Kidney (tissue), 14 donors: ENCODE results near the gene HOXD1. TPM values are rescaled to one million over a fixed set of nuclear protein-coding genes. Genes with fewer than 3 reads are reported as not detected.

Source experiments
- DNase-seq, 5 donors: peaks; one replicate each; pipeline ENCODE4 v3.0.0-alpha.2; 2013 to 2020
- FAIRE-seq: peaks from 2 replicates; lab custom pipeline; 2012; peaks lifted over from hg19 to GRCh38; lab: Jason Lieb, UNC
- H3K27ac ChIP-seq, 2 donors: one replicate each; pipeline ENCODE4 v1.7.0; 2013; ENCODE audit warnings: low read depth in 2 of 2, low read length in 2 of 2, inconsistent platforms in 1 of 2
- H3K27me3 ChIP-seq: one replicate; pipeline ENCODE4 v1.7.1; 2013; ENCODE audit warnings: low read length, inconsistent platforms; ENCODE audit not compliant: control insufficient read depth, insufficient read depth
- H3K36me3 ChIP-seq, 3 donors: one replicate each; pipeline versions ENCODE4 v1.7.0 to v1.7.1; 2013; ENCODE audit warnings: low read length in 3 of 3, control low read depth in 1 of 3, inconsistent platforms in 1 of 3; ENCODE audit not compliant: insufficient read depth in 3 of 3, control insufficient read depth in 2 of 3
- H3K4me1 ChIP-seq, 3 donors: one replicate each; pipeline versions ENCODE4 v1.7.0 to v1.7.1; 2013; ENCODE audit warnings: low read length in 3 of 3, inconsistent platforms in 1 of 3, low read depth in 1 of 3; ENCODE audit not compliant: control insufficient read depth in 2 of 3, insufficient read depth in 2 of 3
- H3K4me3 ChIP-seq, 3 donors: one replicate each; pipeline versions ENCODE4 v1.7.0 to v1.8.1; 2013; ENCODE audit warnings: low read length in 3 of 3, control low read depth in 1 of 3, inconsistent platforms in 1 of 3
- H3K9ac ChIP-seq, 3 donors: one replicate each; pipeline versions ENCODE4 v1.7.0 to v1.7.1; 2013; ENCODE audit warnings: low read length in 3 of 3, control low read depth in 1 of 3, inconsistent platforms in 1 of 3
- H3K9me3 ChIP-seq, 3 donors: one replicate each; pipeline versions ENCODE4 v1.7.0 to v1.7.1; 2013; ENCODE audit warnings: low read length in 3 of 3, control low read depth in 1 of 3, inconsistent platforms in 1 of 3; ENCODE audit not compliant: control insufficient read depth in 2 of 3, insufficient read depth in 1 of 3
- intact Hi-C: fragments of 100-400 bp; cut with DNase I; formaldehyde crosslinking; loops from one replicate; pipeline ENCODE4 v1.11.1; 2022
- polyA plus RNA-seq: library from polyadenylated mRNA; stranded (reverse); fragments of 350-450 nt; fragmentation: Illumina TruSeq; extraction: RNeasy Lipid Tissue Mini Kit (QIAGEN cat#74804); gene quantifications from one replicate; pipeline ENCODE4 v1.2.3, GENCODE V29; 2014; ENCODE audit warnings: low read depth, low replicate concordance; ENCODE audit not compliant: insufficient read depth
- total RNA-seq: library from RNA; stranded (reverse); fragmentation: NEBNext Ultra II Directional; extraction: Animal tissue kit (Norgen Biotek cat#: 25700); gene quantifications from one replicate; pipeline ENCODE4 v1.2.1, GENCODE V29; 2021
- TF ChIP-seq, protein P1 (sequence below): IDR thresholded peaks from 3 replicates; pipeline ENCODE4 v1.5.1; 2012; ENCODE audit warnings: mild to moderate bottlenecking, moderate library complexity, borderline replicate concordance; ENCODE audit not compliant: insufficient read depth; ENCODE audit errors: extremely low read depth
- donor health status: control.
- donor health status: control.
- donor health status: control.
- donor health status: control.
- donor health status: control.
- donor health status: DM: yes; HTN: yes; CAD: no.
- donor health status: Normal renal cell carcinoma (clear cell type).

Gene HOXD1
- total and polyA plus RNA-seq, 2 donors from 2014 or later: 4.3 to 11.3 TPM

GRCh38 chr2:176145085-176145969 lies 43.1 kb upstream of the HOXD1 start:
- H3K36me3 ChIP-seq: no peaks in the 10 kb centered on the region
- peak overlapping the region in 1 of 3 donors; percentile 43 for H3K9ac ChIP-seq
- no peaks in the 10 kb centered on the region for H3K27me3 ChIP-seq
- intact Hi-C loops: loop anchor here (10.0 kb wide), 2 partner anchors 309 to 409 kb away; no protein-coding TSS in a partner anchor
- DNase-seq (peak in 1 of 5 donors; percentile 49), FAIRE-seq (no peak)
- H3K4me3 ChIP-seq: peak overlapping the region in 1 of 3 donors; percentile 47
- TF ChIP-seq, protein P1, sequence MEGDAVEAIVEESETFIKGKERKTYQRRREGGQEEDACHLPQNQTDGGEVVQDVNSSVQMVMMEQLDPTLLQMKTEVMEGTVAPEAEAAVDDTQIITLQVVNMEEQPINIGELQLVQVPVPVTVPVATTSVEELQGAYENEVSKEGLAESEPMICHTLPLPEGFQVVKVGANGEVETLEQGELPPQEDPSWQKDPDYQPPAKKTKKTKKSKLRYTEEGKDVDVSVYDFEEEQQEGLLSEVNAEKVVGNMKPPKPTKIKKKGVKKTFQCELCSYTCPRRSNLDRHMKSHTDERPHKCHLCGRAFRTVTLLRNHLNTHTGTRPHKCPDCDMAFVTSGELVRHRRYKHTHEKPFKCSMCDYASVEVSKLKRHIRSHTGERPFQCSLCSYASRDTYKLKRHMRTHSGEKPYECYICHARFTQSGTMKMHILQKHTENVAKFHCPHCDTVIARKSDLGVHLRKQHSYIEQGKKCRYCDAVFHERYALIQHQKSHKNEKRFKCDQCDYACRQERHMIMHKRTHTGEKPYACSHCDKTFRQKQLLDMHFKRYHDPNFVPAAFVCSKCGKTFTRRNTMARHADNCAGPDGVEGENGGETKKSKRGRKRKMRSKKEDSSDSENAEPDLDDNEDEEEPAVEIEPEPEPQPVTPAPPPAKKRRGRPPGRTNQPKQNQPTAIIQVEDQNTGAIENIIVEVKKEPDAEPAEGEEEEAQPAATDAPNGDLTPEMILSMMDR: no peak
- H3K27ac ChIP-seq: peak overlapping the region; percentile 3 to 71
- H3K9me3 ChIP-seq: no peaks in the 10 kb centered on the region
- peaks cover 15 to 30% (median 20%) of the 10 kb centered on the region in 3 donors for H3K4me1 ChIP-seq

- Histone ChIP-seq H3K4me1 (peaks cover 15 to 26% (median 17%) of the 10 kb centered on the region in 3 donors), H3K4me3 (peak overlapping the region; percentile 23 to 61 (median 47)), H3K27me3 (no peaks in the 10 kb centered on the region), H3K27ac (peak overlapping the region; percentile 64 to 71), H3K36me3 (no peaks in the 10 kb centered on the region), H3K9me3 (no peaks in the 10 kb centered on the region), H3K9ac (peak overlapping the region; percentile 40 to 49 (median 43))
- intact Hi-C loops: loop anchor here (10.0 kb wide), 2 partner anchors 309 to 409 kb away; no protein-coding TSS in a partner anchor
- peak in 4 of 5 donors; percentile 69 to 92 (median 86) for DNase-seq
- TF ChIP-seq, protein P1: no peak
- no peak for FAIRE-seq
Observed at GRCh38 chr2:176146101-176146500, 42.4 kb upstream of the HOXD1 start.

DNA sequence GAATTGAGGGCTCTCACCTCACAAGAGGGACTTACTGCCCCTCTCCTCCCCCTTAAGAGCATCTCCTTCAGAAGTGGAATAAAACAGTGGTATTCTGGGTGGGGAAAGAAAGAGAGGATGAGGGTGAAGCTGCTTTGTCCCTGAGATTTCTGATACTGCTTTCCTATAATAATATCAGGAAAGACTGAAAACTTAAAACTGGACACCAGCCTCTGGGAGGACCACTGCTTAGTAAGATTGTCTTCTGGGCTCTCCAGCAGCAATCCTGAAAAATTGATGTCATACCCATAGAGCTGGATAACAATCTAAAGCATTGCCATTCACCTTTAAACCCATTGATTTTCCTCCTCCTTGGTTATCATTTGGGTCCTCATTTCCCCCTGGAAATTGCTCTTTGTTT lies 41.8 kb upstream of the HOXD1 start:
- no peak for FAIRE-seq
- H3K36me3 ChIP-seq: no peaks in the 10 kb centered on the region
- H3K27ac ChIP-seq: peak overlapping the region; percentile 64 to 81
- no peaks in the 10 kb centered on the region for H3K9me3 ChIP-seq
- H3K9ac ChIP-seq: peak overlapping the region; percentile 40 to 49 (median 43)
- H3K27me3 ChIP-seq: no peaks in the 10 kb centered on the region
- TF ChIP-seq, protein P1: no peak
- intact Hi-C loops: loop anchor here (10.0 kb wide), 2 partner anchors 308 to 408 kb away; no protein-coding TSS in a partner anchor
- H3K4me3 ChIP-seq: peak overlapping the region; percentile 32 to 61 (median 47)
- DNase-seq: no peak
- H3K4me1 ChIP-seq: peaks cover 12 to 24% (median 15%) of the 10 kb centered on the region in 3 donors
